Stimulated activated naive CD8-positive, alpha-beta T cell treated with anti-CD3 and anti-CD28 coated beads, Interleukin-15, amount 100 ng/mL, for 72 hours (primary cell): ENCODE data around the gene PDE7B.
A peak's percentile ranks its signal among the peaks of the same experiment; 100 is the strongest.
"Not testable (repeated sequence)": the region's sequence is repeated elsewhere in the genome, so short reads cannot be mapped to it uniquely, and the experiment has no call there.

Experiments used
- ATAC-seq: fragments of 150-1000 bp; cut with Tn5 transposase; 2 replicates; pipeline ENCODE4 v1.10.0; 2021; ENCODE audit warnings: mild to moderate bottlenecking, moderate library complexity
- DNase-seq, 2 donors: peaks; one replicate each; pipeline ENCODE4 v3.0.0; 2021 to 2022
- H3K27ac Mint-ChIP-seq, 2 donors: one replicate each; pipeline ENCODE4 v1.8.0; 2022; ENCODE audit warnings: mild to moderate bottlenecking in 2 of 2, mixed read lengths in 2 of 2, moderate library complexity in 2 of 2
- H3K27me3 Mint-ChIP-seq: one replicate; pipeline ENCODE4 v1.8.0; 2022; ENCODE audit warnings: mixed read lengths
- H3K4me1 Mint-ChIP-seq: one replicate; pipeline ENCODE4 v1.8.0; 2022; ENCODE audit warnings: mild to moderate bottlenecking, mixed read lengths
- H3K4me3 Mint-ChIP-seq, 2 donors: one replicate each; pipeline ENCODE4 v1.8.0; 2022; ENCODE audit warnings: mild to moderate bottlenecking in 2 of 2, mixed read lengths in 2 of 2, moderate library complexity in 1 of 2
- H3K9me3 Mint-ChIP-seq, 2 donors: one replicate each; pipeline ENCODE4 v1.8.0; 2022; ENCODE audit warnings: mixed read lengths in 2 of 2

Gene PDE7B

GRCh38 chr6:135831016-135831415 is 20.5 kb upstream of the PDE7B start:
- Mint-ChIP-seq H3K27me3 (peaks cover 5% of the 10 kb centered on the region), H3K4me3 (no peak overlapping the region), H3K4me1 (peaks cover 5% of the 10 kb centered on the region), H3K9me3 (peaks cover 0 to 5% of the 10 kb centered on the region in 2 donors), H3K27ac (no peak overlapping the region)
- DNase-seq: no peak
- no peak for ATAC-seq

- Mint-ChIP-seq H3K4me3 (no peak overlapping the region), H3K27ac (no peak overlapping the region), H3K9me3 (no peaks in the 10 kb centered on the region), H3K27me3 (peaks cover 5% of the 10 kb centered on the region), H3K4me1 (peaks cover 5% of the 10 kb centered on the region)
- ATAC-seq (no peak), DNase-seq (no peak)
Measured at GRCh38 chr6:135832166-135832565, 19.3 kb upstream of the PDE7B start.

DNA sequence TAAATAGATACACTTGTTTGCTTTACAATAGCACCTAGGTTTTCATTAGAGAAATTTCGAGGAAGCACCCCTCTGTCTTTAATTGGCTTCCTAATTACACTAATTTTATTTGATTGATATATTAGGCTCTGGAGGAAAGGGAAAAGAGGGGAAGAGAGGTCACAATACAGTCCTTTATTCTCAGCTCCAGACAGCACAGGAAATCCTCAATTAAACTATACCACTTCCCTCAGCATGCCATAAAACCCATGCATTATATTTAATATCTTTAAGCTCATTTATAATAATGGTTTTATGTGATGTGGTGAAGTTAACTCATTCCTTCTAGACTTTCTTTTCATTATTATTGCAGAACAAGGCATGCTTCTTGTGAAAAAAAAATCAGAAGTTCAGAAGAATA is 17.7 kb upstream of the PDE7B start:
- Mint-ChIP-seq H3K27me3 (peaks cover 5% of the 10 kb centered on the region), H3K27ac (no peak overlapping the region), H3K4me1 (peaks cover 11% of the 10 kb centered on the region)

GRCh38 chr6:135837735-135838449 is 13.6 kb upstream of the PDE7B start:
- H3K4me1 Mint-ChIP-seq: peaks cover 11% of the 10 kb centered on the region
- H3K27ac Mint-ChIP-seq: peak overlapping the region in 1 of 2 donors; percentile 85
- peaks cover 5% of the 10 kb centered on the region for H3K27me3 Mint-ChIP-seq
- H3K9me3 Mint-ChIP-seq: no peaks in the 10 kb centered on the region
- no peak for DNase-seq
- ATAC-seq: no peak
- H3K4me3 Mint-ChIP-seq: no peak overlapping the region

More for the DNA sequence above, 17.7 kb upstream of the PDE7B start:
- Mint-ChIP-seq H3K4me3 (no peak overlapping the region), H3K9me3 (no peaks in the 10 kb centered on the region)
- no peak for DNase-seq
- no peak for ATAC-seq

- H3K4me1 Mint-ChIP-seq: peaks cover 11% of the 10 kb centered on the region
- no peak overlapping the region for H3K4me3 Mint-ChIP-seq
- peaks cover 0 to 3% of the 10 kb centered on the region in 2 donors for H3K9me3 Mint-ChIP-seq
- no peaks in the 10 kb centered on the region for H3K27me3 Mint-ChIP-seq
- H3K27ac Mint-ChIP-seq: no peak overlapping the region
- DNase-seq (no peak), ATAC-seq (no peak)
Measured at GRCh38 chr6:135839121-135839520, 12.4 kb upstream of the PDE7B start.

GRCh38 chr6:135842618-135843392 is 8.7 kb upstream of the PDE7B start:
- no peaks in the 10 kb centered on the region for H3K4me1 Mint-ChIP-seq
- ATAC-seq (no peak), DNase-seq (no peak)
- H3K27ac Mint-ChIP-seq: no peak overlapping the region
- H3K4me3 Mint-ChIP-seq: no peak overlapping the region
- peaks cover 0 to 3% of the 10 kb centered on the region in 2 donors for H3K9me3 Mint-ChIP-seq
- H3K27me3 Mint-ChIP-seq: no peaks in the 10 kb centered on the region

DNA sequence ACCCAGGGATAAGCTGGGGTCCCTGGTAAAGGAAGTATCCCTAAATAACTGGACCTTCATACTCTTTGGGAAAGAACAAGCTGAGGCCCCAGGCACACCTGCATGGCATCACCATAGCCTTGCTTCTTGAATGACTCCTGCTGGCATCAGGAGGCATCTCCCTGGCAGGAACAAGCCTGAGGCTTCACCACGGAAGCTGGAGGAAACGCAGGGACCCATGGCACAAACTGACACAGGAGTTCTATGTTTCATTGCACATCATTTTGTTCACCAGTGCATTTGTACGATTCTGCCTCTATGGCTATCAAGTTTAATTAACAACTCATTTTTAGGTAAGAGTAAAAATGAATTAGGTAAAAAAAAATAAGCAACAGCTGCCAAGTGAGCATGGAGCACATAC is 619 bp upstream of the PDE7B start:
- Mint-ChIP-seq H3K4me3 (no peak overlapping the region), H3K27ac (no peak overlapping the region), H3K4me1 (peaks cover 23% of the 10 kb centered on the region), H3K27me3 (no peaks in the 10 kb centered on the region), H3K9me3 (no peaks in the 10 kb centered on the region)
- DNase-seq: no peak
- no peak for ATAC-seq

DNA sequence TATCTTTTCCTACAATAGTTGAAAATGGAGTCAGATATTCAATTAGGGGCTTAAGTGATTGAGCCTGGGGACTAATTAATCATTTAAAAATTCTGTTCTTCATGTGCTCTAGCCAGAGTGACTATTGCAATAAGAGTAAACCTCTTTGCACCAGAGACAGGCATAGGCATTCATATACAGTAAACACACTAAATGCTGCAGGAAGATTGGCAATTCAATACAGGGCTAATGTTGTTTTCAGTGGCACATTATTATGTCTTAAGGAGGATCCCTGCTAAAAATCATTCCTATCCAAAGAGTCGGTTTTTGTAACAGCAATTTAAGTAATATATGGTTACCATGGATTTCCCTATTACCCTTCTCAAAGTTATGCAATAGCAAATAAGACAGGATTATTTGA is 1.2 kb downstream of the PDE7B start:
- Mint-ChIP-seq H3K27me3 (no peaks in the 10 kb centered on the region), H3K9me3 (no peaks in the 10 kb centered on the region), H3K4me3 (peak overlapping the region in 1 of 2 donors; percentile 77), H3K27ac (no peak overlapping the region), H3K4me1 (peaks cover 23% of the 10 kb centered on the region)
- ATAC-seq: no peak
- DNase-seq: no peak

GRCh38 chr6:135853227-135853626 is 1.7 kb downstream of the PDE7B start:
- peaks cover 23% of the 10 kb centered on the region for H3K4me1 Mint-ChIP-seq
- H3K9me3 Mint-ChIP-seq: no peaks in the 10 kb centered on the region
- no peaks in the 10 kb centered on the region for H3K27me3 Mint-ChIP-seq
- H3K27ac Mint-ChIP-seq: no peak overlapping the region
- ATAC-seq (no peak), DNase-seq (no peak)
- H3K4me3 Mint-ChIP-seq: no peak overlapping the region

GRCh38 chr6:135853986-135854385 is 2.5 kb downstream of the PDE7B start:
- Mint-ChIP-seq H3K4me1 (peaks cover 23% of the 10 kb centered on the region), H3K27ac (no peak overlapping the region), H3K4me3 (no peak overlapping the region), H3K27me3 (no peaks in the 10 kb centered on the region), H3K9me3 (no peaks in the 10 kb centered on the region)
- no peak for ATAC-seq
- no peak for DNase-seq

DNA sequence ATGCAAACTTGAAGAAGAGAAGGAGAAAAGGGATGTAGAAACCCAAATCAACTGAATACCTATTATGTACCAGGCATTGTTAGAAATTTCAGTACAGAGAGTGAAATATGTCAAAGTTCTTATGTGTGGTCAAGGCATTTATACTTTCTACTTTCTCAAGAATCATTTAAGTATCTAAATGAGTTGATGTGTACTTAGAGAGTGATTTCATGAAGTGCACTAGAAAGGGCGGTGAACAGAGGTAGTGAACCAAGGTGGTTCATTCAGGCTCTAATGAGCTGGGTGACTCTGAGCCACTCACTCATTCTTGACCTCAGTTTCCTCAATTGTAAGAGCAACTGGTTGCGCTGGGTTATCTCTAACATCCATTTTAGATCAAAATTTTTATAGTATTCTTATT is 3.3 kb downstream of the PDE7B start:
- no peak overlapping the region for H3K4me3 Mint-ChIP-seq
- ATAC-seq (peak; percentile 69), DNase-seq (no peak)
- H3K9me3 Mint-ChIP-seq: no peaks in the 10 kb centered on the region
- peak overlapping the region in 1 of 2 donors; percentile 14 for H3K27ac Mint-ChIP-seq
- H3K4me1 Mint-ChIP-seq: peaks cover 23% of the 10 kb centered on the region
- no peaks in the 10 kb centered on the region for H3K27me3 Mint-ChIP-seq

DNA sequence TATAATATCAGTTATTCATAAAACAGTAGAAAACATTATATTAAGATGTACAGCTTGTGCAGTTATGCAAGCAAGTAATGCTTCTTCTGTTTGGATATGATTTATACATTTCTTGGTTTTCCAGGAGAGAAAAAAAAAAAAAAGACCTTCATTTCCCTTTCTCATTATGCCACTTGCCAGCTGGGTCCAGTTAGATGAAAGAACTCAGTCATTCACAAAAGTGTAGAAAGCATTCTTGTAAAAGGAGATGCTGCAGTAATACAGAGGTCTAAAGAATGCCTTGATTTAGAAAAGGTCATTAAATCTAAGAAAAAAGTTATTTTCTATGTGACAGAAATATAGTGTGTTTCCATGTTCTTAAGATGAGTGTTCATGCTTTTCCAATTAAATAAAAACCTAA is 7.4 kb downstream of the PDE7B start:
- Mint-ChIP-seq H3K27me3 (no peaks in the 10 kb centered on the region), H3K4me3 (no peak overlapping the region), H3K9me3 (no peaks in the 10 kb centered on the region), H3K4me1 (peaks cover 12% of the 10 kb centered on the region), H3K27ac (no peak overlapping the region)
- ATAC-seq: no peak
- DNase-seq: no peak

- no peak overlapping the region for H3K4me3 Mint-ChIP-seq
- peaks cover 4 to 6% of the 10 kb centered on the region in 2 donors for H3K9me3 Mint-ChIP-seq
- ATAC-seq (no peak), DNase-seq (no peak)
- no peak overlapping the region for H3K27ac Mint-ChIP-seq
- H3K4me1 Mint-ChIP-seq: peaks cover under 1% of the 10 kb centered on the region
- no peaks in the 10 kb centered on the region for H3K27me3 Mint-ChIP-seq
Measured at GRCh38 chr6:135860361-135860760, 8.9 kb downstream of the PDE7B start.

DNA sequence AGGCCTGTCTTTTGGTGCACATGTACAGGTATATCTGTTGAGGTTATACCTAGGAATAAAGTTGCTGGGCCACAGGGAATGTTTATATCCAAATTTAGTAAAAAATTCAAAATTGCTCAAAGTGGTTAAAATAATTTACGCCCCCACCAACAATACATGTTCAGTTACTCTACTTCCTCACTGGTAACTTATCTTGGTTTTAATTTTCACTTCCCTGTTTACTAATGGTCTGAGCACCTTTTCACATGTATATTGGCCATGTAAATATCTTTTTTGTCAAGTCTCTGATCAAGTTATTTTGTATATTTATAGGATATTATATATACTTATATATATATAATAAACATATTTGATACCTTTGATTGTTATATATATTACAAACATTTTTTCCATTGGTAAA is 9.7 kb downstream of the PDE7B start:
- peaks cover 6 to 9% of the 10 kb centered on the region in 2 donors for H3K9me3 Mint-ChIP-seq
- H3K4me3 Mint-ChIP-seq: no peak overlapping the region
- H3K27ac Mint-ChIP-seq: no peak overlapping the region
- no peaks in the 10 kb centered on the region for H3K27me3 Mint-ChIP-seq
- no peak for ATAC-seq
- no peak for DNase-seq
- no peaks in the 10 kb centered on the region for H3K4me1 Mint-ChIP-seq

- not testable (repeated sequence) for H3K4me3 Mint-ChIP-seq, ATAC-seq, H3K27ac Mint-ChIP-seq, H3K4me1 Mint-ChIP-seq, DNase-seq, H3K27me3 Mint-ChIP-seq, H3K9me3 Mint-ChIP-seq
Measured at GRCh38 chr6:135864929-135865328, 13.4 kb downstream of the PDE7B start.

DNA sequence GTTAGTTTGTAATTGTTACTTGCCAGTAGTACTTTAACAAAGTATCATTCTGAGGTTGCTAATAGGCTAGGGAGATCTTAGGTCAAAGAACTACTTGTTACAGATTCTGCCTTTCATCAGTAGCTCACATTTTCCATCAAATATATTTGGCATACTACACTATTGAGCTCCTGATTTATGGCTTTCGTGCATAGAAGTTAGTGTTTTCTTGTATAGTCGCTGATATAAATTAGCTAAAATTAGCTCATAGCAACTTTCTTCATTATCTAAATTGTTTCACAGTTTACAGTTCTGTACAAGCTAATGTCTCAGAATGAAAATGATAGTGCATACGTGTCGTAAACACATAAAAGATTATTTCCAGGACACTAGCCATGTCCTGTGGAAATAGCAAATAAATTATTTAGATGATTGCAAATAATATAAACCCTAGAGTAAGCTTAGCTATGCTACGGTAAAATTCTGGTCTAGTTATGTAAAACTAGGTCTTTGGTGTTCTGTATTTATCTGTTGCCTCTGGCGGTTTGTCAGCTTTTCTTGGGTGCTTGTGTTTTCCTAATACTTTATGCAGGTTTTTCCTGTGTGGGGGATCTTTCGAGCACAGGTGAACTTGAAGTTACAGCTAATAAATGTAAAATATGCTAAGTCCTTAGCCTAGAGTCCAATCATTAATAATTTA is 15.1 kb downstream of the PDE7B start:
- no peak overlapping the region for H3K27ac Mint-ChIP-seq

More for the DNA sequence above, 15.1 kb downstream of the PDE7B start:
- peaks cover 20% of the 10 kb centered on the region for H3K4me1 Mint-ChIP-seq
- no peaks in the 10 kb centered on the region for H3K27me3 Mint-ChIP-seq
- ATAC-seq: no peak
- no peak overlapping the region for H3K4me3 Mint-ChIP-seq
- H3K9me3 Mint-ChIP-seq: peaks cover 6 to 9% of the 10 kb centered on the region in 2 donors
- DNase-seq: no peak
